Measurements from ENCODE around the gene IL10.

GRCh38 chr1:206719169-206719839 is 53.0 kb downstream of the IL10 start:
- TF ChIP-seq POLR2A (IDR thresholded peaks at IDR 0.05; ENCODE audit: low read length) = no peak
- TF ChIP-seq GATA1 (IDR thresholded peaks at IDR 0.05; ENCODE audit: low read depth, low read length) = no peak
